Inflammatory macrophage treated with lipopolysaccharide for 1 hour (primary cell): ENCODE results near the gene USP1.

Experiments used
- DNase-seq, 2 donors: peaks; one replicate each; pipeline ENCODE4 v3.0.0-alpha.2; 2020 to 2022

The USP1 gene

GRCh38 chr1:62493656-62494055 lies 56.8 kb downstream of the USP1 start:
- no peak for DNase-seq

GRCh38 chr1:62494137-62494536 lies 57.3 kb downstream of the USP1 start:
- DNase-seq = no peak

DNA sequence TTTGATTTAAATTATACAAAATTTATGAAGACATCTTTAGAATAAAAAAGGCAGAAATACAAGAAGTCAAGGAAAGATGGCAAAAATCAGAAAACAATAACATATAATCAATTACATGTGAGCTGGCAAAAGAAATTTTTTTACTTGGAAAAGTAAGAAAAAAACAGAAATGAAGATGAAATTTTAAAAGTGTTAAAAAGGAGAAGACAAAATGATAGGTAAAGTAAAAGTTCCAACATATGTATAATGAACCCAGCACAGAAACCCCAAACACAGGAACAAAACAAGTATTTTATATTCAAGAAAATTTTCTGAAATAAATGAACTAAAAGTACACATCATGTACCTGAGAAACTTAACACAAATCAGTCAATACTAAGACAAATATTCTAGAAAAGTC lies 63.4 kb downstream of the USP1 start:
- DNase-seq = no peak
